Panc1 (cell line): ENCODE data around the gene LRRC10B.

Experiments used
- CTCF ChIP-seq: fragments of 450-650 bp; IDR thresholded peaks from 2 replicates; pipeline ENCODE4 v1.5.1; 2017; ENCODE audit warnings: mild to moderate bottlenecking
- POLR2AphosphoS5 ChIP-seq: IDR thresholded peaks from 2 replicates; pipeline ENCODE4 v1.6.1; 2012; ENCODE audit warnings: mild to moderate bottlenecking, low read depth, low read length, moderate library complexity

GRCh38 chr11:61498767-61499341 is 9.7 kb upstream of the LRRC10B start:
- TF ChIP-seq CTCF (no peak), POLR2AphosphoS5 (no peak)
